LNCAP (cell line): Measurements from ENCODE around the gene OSBPL3.

Experiments used
- TF ChIP-seq, protein P1 (sequence below): fragments of 450-650 bp; IDR thresholded peaks from 2 replicates; pipeline ENCODE4 v1.5.1; 2017; ENCODE audit warnings: mild to moderate bottlenecking

The OSBPL3 gene

DNA sequence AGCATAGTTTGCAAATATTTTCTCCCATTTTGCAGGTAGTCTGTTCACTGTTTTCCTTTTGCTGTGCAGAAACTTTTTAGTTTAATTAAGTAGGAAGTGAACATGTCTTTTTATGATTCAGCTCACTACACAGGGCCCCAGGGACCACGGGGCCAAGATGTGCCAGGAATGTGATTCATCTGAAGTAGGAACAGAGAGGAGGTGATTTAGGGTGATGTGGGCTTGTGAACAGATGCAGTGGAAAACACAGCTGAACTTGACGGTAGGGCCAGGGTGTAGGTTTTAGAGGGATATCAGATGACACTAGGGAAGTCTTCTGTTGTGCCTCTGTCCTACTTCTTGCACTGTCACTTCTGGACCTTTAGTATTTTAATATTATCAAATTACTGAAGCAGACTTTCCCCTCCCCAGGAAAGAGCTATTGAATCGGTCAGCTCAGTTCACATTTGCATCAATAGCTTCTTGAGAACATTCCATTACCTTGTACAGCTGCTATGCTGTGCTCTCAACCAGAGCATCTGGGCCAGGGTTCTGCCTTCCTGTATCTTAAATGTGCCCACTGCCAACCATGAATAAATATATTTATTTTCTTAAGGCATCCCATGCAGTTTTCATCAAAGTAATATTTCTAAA is 96.9 kb downstream of the OSBPL3 start:
- TF ChIP-seq, protein P1, sequence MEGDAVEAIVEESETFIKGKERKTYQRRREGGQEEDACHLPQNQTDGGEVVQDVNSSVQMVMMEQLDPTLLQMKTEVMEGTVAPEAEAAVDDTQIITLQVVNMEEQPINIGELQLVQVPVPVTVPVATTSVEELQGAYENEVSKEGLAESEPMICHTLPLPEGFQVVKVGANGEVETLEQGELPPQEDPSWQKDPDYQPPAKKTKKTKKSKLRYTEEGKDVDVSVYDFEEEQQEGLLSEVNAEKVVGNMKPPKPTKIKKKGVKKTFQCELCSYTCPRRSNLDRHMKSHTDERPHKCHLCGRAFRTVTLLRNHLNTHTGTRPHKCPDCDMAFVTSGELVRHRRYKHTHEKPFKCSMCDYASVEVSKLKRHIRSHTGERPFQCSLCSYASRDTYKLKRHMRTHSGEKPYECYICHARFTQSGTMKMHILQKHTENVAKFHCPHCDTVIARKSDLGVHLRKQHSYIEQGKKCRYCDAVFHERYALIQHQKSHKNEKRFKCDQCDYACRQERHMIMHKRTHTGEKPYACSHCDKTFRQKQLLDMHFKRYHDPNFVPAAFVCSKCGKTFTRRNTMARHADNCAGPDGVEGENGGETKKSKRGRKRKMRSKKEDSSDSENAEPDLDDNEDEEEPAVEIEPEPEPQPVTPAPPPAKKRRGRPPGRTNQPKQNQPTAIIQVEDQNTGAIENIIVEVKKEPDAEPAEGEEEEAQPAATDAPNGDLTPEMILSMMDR = no peak

DNA sequence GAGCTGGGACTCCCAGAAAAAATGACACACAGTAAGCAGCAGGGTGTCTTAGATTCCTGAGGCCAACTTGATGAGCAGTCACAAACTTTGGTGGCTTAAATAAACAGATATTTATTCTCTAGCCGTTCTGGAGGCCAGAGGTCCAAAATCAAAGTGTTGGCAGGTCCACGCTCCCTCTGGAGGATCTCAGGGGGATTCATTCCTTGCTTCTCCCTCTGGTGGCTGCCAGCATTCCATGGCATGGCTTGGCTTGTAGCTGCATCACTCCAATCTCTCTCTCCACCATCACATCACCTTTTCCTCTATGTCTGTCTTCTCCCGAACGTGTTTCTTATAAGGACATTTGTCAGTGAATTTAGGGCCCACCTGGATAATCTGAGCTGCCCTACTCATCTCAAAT is 98.4 kb downstream of the OSBPL3 start:
- TF ChIP-seq, protein P1 = no peak

DNA sequence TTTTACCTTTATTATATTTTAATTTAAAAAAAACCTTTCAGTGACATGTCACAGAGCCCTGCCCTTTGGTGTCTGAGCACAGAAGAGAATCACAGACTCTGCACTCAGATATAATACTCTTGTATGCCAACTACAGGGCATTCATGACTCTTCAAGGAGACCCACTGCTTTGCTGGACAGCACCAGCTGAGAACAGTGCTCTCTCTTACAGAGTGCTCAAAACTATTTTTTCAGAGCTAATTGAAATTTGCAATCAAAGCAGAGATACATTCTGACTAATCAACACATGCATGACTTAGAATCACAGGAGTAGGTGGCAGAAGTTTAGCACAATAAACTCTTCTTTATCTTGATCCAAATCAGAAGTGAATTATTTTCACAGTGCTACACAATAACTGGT is 99.1 kb downstream of the OSBPL3 start:
- TF ChIP-seq, protein P1 = no peak

DNA sequence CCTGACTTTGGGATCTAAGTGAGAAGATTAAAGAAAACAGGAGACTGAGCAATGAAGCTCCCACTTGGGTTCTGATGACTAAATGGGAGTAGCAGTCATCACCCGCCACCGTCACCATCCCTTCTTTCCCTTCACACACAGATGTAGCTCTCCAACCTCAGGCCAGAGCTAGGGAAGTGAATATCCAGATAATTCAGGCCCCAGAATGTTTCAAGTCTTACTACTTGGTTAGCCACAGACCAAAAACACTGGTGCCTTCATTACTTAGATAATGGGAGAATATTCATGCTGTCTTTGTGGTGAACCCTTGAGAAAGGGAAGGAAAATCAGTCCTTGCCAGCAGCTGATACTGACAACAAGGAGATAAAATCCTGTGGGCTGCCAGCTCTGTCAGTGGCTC is 100.7 kb downstream of the OSBPL3 start:
- TF ChIP-seq, protein P1 = no peak

DNA sequence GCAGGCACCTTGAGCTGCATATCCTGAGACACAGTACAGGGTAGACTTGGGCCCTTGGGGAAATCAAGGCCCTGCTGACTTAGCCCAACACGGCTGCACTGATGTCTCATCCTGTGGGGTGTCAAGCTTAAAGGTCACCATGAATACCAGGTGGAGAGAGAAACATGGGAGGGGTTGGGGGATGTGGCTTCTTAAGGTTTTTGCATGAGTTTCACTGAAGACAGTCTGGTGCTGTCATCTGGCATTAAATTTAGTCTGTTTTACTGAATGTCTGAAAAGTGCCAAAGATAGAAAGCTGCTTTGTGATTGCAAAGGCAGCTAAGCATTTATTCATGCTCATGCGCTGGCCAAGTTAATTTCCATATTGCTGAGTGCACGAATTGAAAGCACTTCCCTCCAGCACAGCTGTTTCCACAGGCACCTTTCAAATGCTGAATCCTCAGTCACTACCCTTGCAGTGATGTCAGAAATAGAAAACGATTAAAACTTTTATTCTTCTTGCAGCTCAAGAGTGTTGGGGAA is 102.1 kb downstream of the OSBPL3 start:
- TF ChIP-seq, protein P1 = no peak

DNA sequence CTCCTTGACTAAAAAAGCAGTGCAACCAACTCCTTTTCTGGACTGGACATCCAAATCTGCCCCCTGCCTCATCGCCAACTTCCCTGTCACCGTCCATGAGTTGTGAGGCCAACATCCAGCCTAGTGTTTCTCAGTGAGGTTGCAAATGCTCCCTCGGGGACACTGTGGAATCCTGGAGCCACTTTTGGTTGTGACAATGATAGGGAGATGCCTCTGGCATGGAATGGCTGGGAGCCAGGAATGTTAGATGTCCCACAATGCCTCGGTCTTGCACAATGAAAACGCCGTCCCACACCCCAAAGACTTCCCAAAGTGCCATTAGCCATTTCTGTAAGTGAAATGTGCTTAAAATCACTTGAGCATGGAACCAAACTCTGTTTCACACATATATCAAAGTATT is 105.2 kb downstream of the OSBPL3 start:
- TF ChIP-seq, protein P1 = no peak

DNA sequence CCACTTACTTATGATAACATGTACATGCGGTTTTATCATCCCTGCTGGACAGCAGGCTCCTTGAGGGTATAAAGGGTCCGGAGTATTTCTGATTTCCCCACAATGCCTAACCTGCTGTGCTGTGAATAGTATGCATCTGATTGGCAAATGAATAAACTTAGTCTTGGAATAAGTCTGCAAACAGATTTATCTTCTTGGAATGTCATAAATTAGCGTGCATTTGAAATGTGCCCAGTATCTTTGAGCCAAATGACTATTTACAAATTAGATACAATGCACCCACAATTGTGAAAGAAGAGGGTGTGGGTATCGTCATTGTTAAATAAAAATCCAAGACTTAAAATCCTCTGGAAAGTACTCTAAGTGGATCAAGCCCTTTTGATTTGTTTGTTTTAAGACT is 106.0 kb downstream of the OSBPL3 start:
- TF ChIP-seq, protein P1 = no peak

DNA sequence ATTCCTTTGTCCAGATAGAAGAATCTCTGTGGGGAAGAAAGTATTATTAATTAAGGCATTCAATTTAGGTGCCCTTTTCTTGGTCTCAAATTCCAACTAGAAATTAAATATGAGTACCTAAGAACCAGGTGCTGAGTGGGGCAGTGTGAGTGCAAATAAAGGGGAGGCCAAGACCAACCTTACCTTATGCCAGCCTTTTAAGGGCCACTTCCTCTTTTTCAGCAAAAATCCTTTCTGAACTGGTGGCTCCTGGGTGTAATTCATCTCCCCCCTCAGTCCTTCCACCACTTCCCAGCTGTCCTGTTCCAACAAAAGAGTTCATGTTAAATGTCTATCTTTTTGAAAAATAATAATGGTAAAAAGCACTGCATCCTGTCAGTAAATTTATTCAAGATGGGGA is 108.2 kb downstream of the OSBPL3 start:
- TF ChIP-seq, protein P1 = no peak
